Muscle layer of duodenum (tissue), 2 donors: Measurements from ENCODE around the gene PHOX2B.

ENCODE experiments used
- H3K27ac ChIP-seq: one replicate; pipeline ENCODE4 v1.7.0; 2013; ENCODE audit warnings: mild to moderate bottlenecking, low read length
- H3K27me3 ChIP-seq: one replicate; pipeline ENCODE4 v1.7.0; 2013; ENCODE audit warnings: low read depth, mild to moderate bottlenecking, control low read depth, low read length
- H3K36me3 ChIP-seq, 2 donors: one replicate each; pipeline ENCODE4 v1.7.0; 2013; ENCODE audit warnings: low read length in 2 of 2, control low read depth in 1 of 2, mild to moderate bottlenecking in 1 of 2; ENCODE audit not compliant: insufficient read depth in 2 of 2, control insufficient read depth in 1 of 2
- H3K4me1 ChIP-seq, 2 donors: one replicate each; pipeline ENCODE4 v1.7.0; 2013; ENCODE audit warnings: low read length in 2 of 2, mild to moderate bottlenecking in 2 of 2, control low read depth in 1 of 2, moderate library complexity in 1 of 2; ENCODE audit not compliant: insufficient read depth in 2 of 2, control insufficient read depth in 1 of 2
- H3K4me3 ChIP-seq, 2 donors: one replicate each; pipeline ENCODE4 v1.7.0; 2013; ENCODE audit warnings: low read length in 2 of 2, low read depth in 1 of 2, mild to moderate bottlenecking in 1 of 2
- H3K9me3 ChIP-seq, 2 donors: one replicate each; pipeline ENCODE4 v1.7.0; 2013; ENCODE audit warnings: low read length in 2 of 2, control low read depth in 1 of 2, mild to moderate bottlenecking in 1 of 2; ENCODE audit not compliant: control insufficient read depth in 1 of 2
- donor health status: healthy.

Gene PHOX2B

GRCh38 chr4:41748571-41749475 is at the start of gene PHOX2B:
PHOX2B (minus strand) TSS chr4:41748725; CDS start chr4:41748610, 115 bp downstream.
- peaks cover 56% of the 10 kb centered on the region for H3K27me3 ChIP-seq
- H3K9me3 ChIP-seq, result no peaks in the 10 kb centered on the region
- peaks cover 0 to 31% of the 10 kb centered on the region in 2 donors for H3K4me1 ChIP-seq
- H3K4me3 ChIP-seq, result no peak within 1 kb of the TSS
- no peaks in the 10 kb centered on the region for H3K36me3 ChIP-seq
- H3K27ac ChIP-seq, result no peak within 1 kb of the TSS

GRCh38 chr4:41797260-41797659 is 48.7 kb upstream of the PHOX2B start:
- H3K27ac ChIP-seq, result no peak overlapping the region
- no peak overlapping the region for H3K4me3 ChIP-seq
- no peaks in the 10 kb centered on the region for H3K9me3 ChIP-seq
- H3K4me1 ChIP-seq, result peaks cover 0 to 13% of the 10 kb centered on the region in 2 donors
- H3K36me3 ChIP-seq, result no peaks in the 10 kb centered on the region
- no peaks in the 10 kb centered on the region for H3K27me3 ChIP-seq

- Histone ChIP-seq H3K9me3 (no peaks in the 10 kb centered on the region), H3K27ac (no peak overlapping the region), H3K4me3 (no peak overlapping the region), H3K27me3 (no peaks in the 10 kb centered on the region), H3K36me3 (no peaks in the 10 kb centered on the region), H3K4me1 (peaks cover 0 to 13% of the 10 kb centered on the region in 2 donors)
Observed at GRCh38 chr4:41796545-41797210, 48.2 kb upstream of the PHOX2B start.

GRCh38 chr4:41795796-41796385 is 47.4 kb upstream of the PHOX2B start:
- Histone ChIP-seq H3K4me3 (no peak overlapping the region), H3K36me3 (no peaks in the 10 kb centered on the region), H3K9me3 (no peaks in the 10 kb centered on the region), H3K4me1 (peaks cover 0 to 13% of the 10 kb centered on the region in 2 donors), H3K27me3 (no peaks in the 10 kb centered on the region), H3K27ac (no peak overlapping the region)

- Histone ChIP-seq H3K4me1 (peaks cover 0 to 11% of the 10 kb centered on the region in 2 donors), H3K27me3 (no peaks in the 10 kb centered on the region), H3K9me3 (no peaks in the 10 kb centered on the region), H3K27ac (no peak overlapping the region), H3K36me3 (no peaks in the 10 kb centered on the region), H3K4me3 (no peak overlapping the region)
Observed at GRCh38 chr4:41792166-41792565, 43.6 kb upstream of the PHOX2B start.

- Histone ChIP-seq H3K4me3 (no peak overlapping the region), H3K27me3 (no peaks in the 10 kb centered on the region), H3K36me3 (no peaks in the 10 kb centered on the region), H3K4me1 (peaks cover 0 to 5% of the 10 kb centered on the region in 2 donors), H3K9me3 (no peaks in the 10 kb centered on the region), H3K27ac (no peak overlapping the region)
Observed at GRCh38 chr4:41791557-41791956, 43.0 kb upstream of the PHOX2B start.

GRCh38 chr4:41787931-41788330 is 39.4 kb upstream of the PHOX2B start:
- Histone ChIP-seq H3K9me3 (no peaks in the 10 kb centered on the region), H3K27me3 (no peaks in the 10 kb centered on the region), H3K27ac (no peak overlapping the region), H3K4me1 (no peaks in the 10 kb centered on the region), H3K36me3 (no peaks in the 10 kb centered on the region), H3K4me3 (no peak overlapping the region)

GRCh38 chr4:41785665-41786064 is 37.1 kb upstream of the PHOX2B start:
- no peak overlapping the region for H3K27ac ChIP-seq
- no peak overlapping the region for H3K4me3 ChIP-seq
- H3K27me3 ChIP-seq, result no peaks in the 10 kb centered on the region
- no peaks in the 10 kb centered on the region for H3K9me3 ChIP-seq
- no peaks in the 10 kb centered on the region for H3K36me3 ChIP-seq
- no peaks in the 10 kb centered on the region for H3K4me1 ChIP-seq

- Histone ChIP-seq H3K27me3 (no peaks in the 10 kb centered on the region), H3K4me3 (no peak overlapping the region), H3K4me1 (no peaks in the 10 kb centered on the region), H3K27ac (no peak overlapping the region), H3K36me3 (no peaks in the 10 kb centered on the region), H3K9me3 (no peaks in the 10 kb centered on the region)
Observed at GRCh38 chr4:41784191-41784979, 35.9 kb upstream of the PHOX2B start.

GRCh38 chr4:41776466-41776865 is 27.9 kb upstream of the PHOX2B start:
- no peaks in the 10 kb centered on the region for H3K9me3 ChIP-seq
- no peaks in the 10 kb centered on the region for H3K36me3 ChIP-seq
- no peaks in the 10 kb centered on the region for H3K27me3 ChIP-seq
- no peak overlapping the region for H3K27ac ChIP-seq
- no peaks in the 10 kb centered on the region for H3K4me1 ChIP-seq
- no peak overlapping the region for H3K4me3 ChIP-seq

GRCh38 chr4:41763729-41764128 is 15.2 kb upstream of the PHOX2B start:
- H3K27me3 ChIP-seq, result no peaks in the 10 kb centered on the region
- H3K27ac ChIP-seq, result no peak overlapping the region
- no peak overlapping the region for H3K4me3 ChIP-seq
- no peaks in the 10 kb centered on the region for H3K4me1 ChIP-seq
- H3K36me3 ChIP-seq, result no peaks in the 10 kb centered on the region
- no peaks in the 10 kb centered on the region for H3K9me3 ChIP-seq
